Measurements from ENCODE around the gene SEPTIN10. TPM values are rescaled to one million over a fixed set of nuclear protein-coding genes. Genes with fewer than 3 reads are reported as not detected.

SEPTIN10 gene
- total RNA-seq, 1 experiment from 2014 or later = 76.8 TPM

DNA sequence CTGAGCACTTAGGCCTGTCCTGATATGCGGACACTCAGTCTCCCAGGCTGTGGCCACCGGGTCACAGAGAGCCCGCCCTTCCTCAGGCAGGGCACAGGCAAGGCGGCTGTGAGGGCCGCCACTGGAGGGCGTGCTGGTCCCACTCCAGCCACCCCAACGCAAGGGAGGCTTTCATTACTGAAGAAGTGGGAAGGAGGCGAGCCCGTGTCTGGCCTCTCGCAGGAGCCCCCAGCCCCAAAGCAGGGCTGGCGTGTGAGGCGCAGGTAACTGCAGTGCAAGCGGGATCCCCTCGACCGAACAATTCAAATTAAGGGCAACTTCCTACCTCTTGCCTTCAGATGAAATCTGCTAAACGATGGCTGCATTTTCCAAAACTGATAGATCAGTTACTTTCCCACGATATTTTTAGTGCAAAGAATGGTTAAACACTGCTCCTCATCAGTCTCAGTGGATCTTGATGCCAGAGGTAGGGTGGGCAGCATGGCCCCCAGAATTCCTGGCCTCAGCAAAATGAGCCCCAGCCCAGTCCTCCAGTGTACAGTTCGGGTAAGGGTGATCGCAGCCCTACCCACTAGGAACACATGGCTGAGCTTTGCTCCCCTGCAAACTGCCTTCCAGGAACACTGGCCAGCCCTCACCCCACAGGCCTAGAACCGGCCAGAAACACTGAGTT lies 97.2 kb downstream of the SEPTIN10 start:
- DNase-seq (ENCODE audit: low read depth) = peak; percentile 60

DNA sequence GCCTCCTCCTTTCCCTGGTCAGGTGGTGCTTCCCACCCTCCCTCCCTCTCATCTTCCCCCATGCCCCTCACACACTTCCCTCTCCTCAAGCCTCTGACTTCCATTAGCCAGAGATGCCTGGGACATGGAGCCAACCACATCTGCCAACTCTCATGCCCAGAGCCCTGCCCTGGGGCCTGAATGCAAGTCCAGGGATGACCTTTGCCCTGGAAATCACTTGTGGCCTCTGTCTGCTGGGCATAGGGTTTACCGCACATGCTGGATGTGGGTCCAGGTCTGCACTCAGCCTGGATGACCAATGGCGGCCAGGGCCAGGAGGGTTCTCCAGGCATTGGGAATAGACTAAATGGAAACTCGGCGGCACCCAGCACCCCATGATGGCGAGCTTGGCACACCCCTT lies 98.9 kb downstream of the SEPTIN10 start:
- no peak for DNase-seq (ENCODE audit: low read depth)
- in situ Hi-C loops (cut with HindIII; ENCODE audit: low pct_unique_long_range_greater_than_20kb, low sequenced_read_pairs) = no loop called here

More for the DNA sequence above, 97.2 kb downstream of the SEPTIN10 start:
- in situ Hi-C loops (cut with HindIII; ENCODE audit: low pct_unique_long_range_greater_than_20kb, low sequenced_read_pairs) = no loop called here

DNA sequence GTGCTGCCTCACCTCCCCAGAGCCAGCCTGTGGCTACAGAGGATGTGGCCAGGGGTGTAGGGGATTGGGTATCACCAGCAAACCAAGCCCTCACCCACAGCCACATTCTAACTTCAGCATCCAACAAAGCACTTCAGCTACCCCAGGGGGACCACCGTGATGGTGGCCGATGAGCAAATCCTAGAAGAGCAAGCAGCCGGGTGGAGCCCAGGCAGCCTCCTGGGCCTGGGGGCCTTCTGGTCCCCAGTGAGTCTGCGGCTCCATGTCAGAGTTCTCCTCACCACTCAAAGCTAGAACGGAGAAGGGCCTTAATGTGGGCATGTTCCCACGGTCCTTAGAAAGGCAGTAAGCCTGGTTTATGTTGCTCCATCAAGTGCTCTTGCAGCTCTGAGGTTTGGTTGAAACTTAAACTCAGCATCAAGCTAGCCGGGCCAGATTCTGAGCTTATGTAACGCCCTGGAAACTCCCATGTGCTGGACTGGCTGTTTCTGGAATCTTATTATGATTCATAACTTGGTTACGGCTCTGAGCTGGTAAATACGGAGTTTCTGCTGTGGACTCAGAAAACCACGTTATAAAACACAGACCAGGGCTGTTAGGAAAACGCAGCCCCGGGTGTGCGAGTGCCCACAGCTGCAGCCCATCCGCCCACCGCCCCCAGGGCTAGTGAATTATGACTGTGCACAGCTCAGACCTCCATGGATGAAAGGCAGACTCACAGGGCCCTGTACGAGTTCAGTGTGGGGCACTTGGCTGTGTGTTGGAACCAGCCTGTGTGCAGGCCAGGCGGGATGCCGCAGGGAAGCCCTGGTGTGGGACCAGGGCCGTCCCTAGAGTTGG lies 99.8 kb downstream of the SEPTIN10 start:
- DNase-seq (ENCODE audit: low read depth) = no peak
- in situ Hi-C loops (cut with HindIII; ENCODE audit: low pct_unique_long_range_greater_than_20kb, low sequenced_read_pairs) = no loop called here

DNA sequence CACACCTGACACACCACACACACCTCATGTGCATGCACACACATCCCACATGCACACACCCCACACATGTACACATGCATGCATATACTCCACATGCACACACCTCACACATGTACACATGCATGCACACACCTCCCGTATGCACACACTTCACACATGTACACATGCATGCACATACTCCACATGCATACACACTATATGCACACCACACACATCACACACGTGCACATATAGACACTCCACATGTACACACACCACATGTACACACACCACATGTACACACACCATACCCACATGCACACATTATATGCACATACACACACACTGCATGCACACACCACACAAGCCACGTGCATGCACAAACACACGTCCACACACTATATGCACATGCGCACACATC lies 100.5 kb downstream of the SEPTIN10 start:
- in situ Hi-C loops (cut with HindIII; ENCODE audit: low pct_unique_long_range_greater_than_20kb, low sequenced_read_pairs) = no loop called here

DNA sequence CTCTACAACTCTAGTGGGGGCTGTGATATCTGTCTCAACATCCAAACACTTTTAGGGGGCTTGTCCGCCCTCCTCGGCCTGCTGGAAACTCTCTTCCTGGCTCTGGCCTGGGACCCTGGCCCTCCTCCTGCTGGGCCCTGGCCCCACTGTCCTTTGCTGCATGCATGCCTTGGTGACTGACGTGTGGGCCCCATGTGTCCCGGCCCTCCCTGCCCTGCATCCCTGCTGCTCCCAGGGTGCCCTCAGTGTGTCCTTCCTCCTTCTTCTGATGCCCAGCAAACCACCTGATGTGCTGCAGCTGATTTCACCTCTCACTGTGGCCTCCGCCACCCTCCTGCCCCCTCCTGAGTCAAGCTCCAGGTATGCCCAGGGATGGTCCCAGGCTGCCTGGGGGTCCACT lies 101.7 kb downstream of the SEPTIN10 start:
- DNase-seq (ENCODE audit: low read depth) = no peak
- in situ Hi-C loops (cut with HindIII; ENCODE audit: low pct_unique_long_range_greater_than_20kb, low sequenced_read_pairs) = no loop called here

More for the DNA sequence above, 100.5 kb downstream of the SEPTIN10 start:
- DNase-seq (ENCODE audit: low read depth) = no peak

DNA sequence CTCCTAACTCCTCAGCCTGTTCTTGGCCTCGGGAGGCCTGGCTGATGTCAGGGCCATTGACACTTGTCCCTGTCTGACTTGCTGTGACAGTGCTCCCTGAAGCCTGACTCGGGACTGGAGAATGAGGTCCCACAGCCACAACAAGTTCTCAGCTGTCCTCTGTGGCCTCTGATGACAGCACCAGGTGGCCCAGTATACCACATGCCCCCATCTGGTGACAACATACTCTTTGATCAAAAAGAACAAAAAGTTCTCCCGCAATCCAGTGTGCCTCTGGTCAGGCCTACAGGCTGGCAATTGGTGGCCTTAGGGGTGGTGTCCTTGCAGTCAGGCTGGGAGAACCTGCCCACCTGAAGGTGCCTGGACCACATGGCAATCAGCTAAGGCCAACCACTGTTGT lies 102.6 kb downstream of the SEPTIN10 start:
- no peak for DNase-seq (ENCODE audit: low read depth)
- in situ Hi-C loops (cut with HindIII; ENCODE audit: low pct_unique_long_range_greater_than_20kb, low sequenced_read_pairs) = no loop called here

DNA sequence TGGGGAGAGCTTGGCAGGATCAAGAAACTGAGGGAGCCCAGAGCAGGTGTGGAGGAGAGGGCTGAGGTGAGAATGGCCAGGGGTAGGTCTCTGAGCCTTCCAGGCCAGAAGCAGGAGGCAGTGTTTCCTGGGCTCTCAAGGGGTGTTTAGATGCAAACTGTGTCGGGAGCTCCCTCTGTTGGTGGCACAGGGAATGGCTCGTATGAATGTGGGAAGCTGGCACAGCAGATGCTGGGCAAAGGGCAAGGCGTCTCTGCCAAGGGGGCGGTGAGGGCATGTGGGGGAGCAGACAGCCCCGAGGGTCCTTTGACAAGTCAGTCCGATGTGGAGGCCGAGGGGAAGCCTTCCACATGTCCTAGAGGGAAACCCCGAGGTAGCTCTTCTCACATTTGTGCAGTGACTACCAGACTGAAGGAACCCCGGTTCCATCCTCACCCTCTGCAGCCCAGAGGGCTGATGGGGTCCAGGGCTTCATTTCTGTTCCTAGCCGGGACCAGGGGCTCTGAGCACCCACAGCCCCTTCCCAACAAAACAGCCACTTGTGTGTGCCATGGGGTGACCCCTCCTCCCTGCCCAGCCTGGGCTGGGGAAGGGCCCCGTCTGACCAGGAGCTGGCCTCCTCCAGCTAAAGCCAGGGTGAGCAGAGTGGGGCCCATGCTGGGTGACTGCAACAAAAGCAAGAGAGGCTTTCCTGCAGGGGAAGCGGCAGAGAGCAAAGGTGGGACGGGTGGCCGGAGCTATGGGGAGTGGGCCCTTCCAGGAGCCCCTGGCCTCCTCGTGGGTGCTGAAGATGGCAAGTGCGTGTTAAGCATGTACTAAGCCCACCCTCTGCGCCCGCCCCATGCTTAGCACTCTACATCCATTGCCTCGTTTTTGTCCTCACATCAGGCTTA lies 103.4 kb downstream of the SEPTIN10 start:
- DNase-seq (ENCODE audit: low read depth) = peak; percentile 55
- in situ Hi-C loops (cut with HindIII; ENCODE audit: low pct_unique_long_range_greater_than_20kb, low sequenced_read_pairs) = no loop called here

DNA sequence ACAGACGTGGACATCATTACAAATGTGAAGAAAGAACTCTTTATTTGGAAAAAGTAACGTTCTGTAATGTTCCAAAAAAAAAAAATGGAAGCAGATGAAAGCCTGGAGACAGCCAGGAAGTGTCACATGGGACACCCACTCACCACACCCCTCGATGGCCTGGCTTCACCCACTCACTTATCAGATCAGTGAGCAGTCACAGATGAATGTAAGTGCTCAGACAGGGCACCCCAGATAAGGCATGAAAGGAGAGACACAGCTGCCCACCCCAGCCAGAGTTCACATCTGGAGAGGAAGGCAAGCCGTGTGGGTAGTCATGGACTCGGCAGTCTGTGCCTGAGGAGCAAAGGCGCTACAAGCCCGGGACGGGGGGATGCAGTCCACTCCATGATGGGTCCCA lies 105.2 kb downstream of the SEPTIN10 start:
- in situ Hi-C loops (cut with HindIII; ENCODE audit: low pct_unique_long_range_greater_than_20kb, low sequenced_read_pairs) = no loop called here
- no peak for DNase-seq (ENCODE audit: low read depth)

DNA sequence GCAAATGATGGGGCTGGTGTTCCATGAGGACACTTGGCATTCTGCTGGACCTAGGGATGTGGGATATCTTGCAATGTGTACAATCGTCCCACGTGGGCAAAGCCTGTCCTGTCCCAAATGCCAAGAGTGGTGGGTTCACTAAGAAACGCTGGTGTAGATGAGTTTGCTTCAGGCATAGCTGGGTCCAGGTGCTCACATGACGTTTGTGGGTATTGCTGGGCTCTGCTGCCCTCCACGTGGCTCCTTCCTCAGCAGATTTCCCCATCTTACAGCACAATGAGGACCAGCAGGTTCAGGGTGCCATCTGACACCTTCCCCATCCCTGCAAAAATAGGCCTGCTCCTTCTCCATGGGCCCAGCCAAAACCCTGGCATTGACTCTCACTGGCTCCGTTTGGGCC lies 105.9 kb downstream of the SEPTIN10 start:
- in situ Hi-C loops (cut with HindIII; ENCODE audit: low pct_unique_long_range_greater_than_20kb, low sequenced_read_pairs) = no loop called here
- DNase-seq (ENCODE audit: low read depth) = no peak

DNA sequence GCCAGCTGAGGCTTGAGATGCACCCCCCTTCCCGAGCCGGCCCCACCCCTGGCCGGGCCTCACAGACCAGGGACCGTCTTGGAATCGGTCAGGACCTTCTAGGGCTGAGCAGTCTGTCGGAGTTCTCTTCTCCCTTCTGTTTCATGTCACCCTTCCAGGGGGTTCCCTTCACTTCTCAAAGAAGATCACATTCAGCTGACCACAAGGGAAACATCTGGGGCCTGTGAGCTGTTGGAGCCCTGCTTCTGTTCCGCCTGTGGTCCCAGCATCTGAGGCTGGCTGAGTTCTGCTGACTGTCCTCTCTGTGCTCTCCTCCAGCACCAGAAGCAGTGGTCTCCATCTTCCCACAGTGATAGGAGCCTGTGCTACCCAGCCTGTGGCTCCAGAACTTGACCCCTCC lies 106.5 kb downstream of the SEPTIN10 start:
- in situ Hi-C loops (cut with HindIII; ENCODE audit: low pct_unique_long_range_greater_than_20kb, low sequenced_read_pairs) = no loop called here
- no peak for DNase-seq (ENCODE audit: low read depth)

DNA sequence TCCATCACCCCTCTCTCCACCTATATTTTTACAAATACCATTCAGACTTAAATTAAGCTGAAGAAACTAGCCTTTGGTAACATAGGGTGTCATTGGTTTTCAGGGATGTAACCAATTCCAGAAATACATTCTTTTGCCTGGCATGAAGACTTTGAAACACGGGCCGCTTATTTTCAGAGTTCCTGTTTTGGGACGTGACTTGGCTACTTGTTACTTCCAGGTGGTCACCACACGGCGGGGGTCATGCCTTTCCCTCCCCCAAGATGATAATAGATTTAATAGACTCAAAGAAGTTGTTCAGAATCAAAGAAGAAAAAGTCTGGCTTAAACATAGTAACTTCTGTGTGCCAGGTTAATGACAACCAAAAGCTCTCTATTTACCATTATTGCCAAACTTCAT lies 110.6 kb downstream of the SEPTIN10 start:
- in situ Hi-C loops (cut with HindIII; ENCODE audit: low pct_unique_long_range_greater_than_20kb, low sequenced_read_pairs) = no loop called here
- no peak for DNase-seq (ENCODE audit: low read depth)

DNA sequence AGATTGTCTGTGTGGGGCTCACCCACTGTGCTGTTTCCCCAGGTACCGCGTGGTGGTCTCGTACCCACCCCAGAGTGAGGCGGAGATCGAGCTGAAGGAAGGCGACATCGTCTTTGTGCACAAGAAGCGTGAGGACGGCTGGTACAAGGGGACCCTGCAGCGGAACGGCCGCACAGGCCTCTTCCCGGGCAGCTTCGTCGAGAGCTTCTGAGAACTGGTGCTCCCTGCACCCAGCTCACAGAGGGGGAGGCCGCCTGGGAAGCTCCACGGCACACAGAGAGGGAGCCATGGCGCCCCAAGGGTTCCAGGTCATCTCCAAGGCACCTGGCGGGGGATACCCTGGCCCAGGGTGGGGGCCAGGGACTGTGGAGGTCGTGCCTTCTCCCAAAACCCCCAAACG lies 112.3 kb downstream of the SEPTIN10 start:
- in situ Hi-C loops (cut with HindIII; ENCODE audit: low pct_unique_long_range_greater_than_20kb, low sequenced_read_pairs) = no loop called here
- no peak for DNase-seq (ENCODE audit: low read depth)

DNA sequence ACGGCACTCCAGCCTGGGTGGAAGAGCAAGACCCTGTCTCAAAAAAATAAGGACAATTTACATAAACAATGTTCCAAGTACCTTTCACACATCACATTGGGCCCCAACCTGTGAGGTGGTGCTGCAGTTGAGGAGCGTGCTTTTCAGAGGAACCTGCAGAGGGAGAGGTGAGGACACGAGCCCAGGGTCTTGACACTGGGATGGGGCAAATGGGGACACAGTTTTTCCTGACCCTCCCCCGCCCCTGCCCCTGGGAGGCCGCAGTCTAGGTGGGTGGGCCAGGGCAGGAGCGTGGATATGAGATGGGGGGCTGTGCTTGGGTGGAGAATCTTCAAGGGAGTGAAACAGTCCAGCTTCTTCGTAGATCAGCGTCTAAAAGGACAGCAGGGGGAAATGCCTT lies 112.9 kb downstream of the SEPTIN10 start:
- in situ Hi-C loops (cut with HindIII; ENCODE audit: low pct_unique_long_range_greater_than_20kb, low sequenced_read_pairs) = no loop called here
- DNase-seq (ENCODE audit: low read depth) = no peak

DNA sequence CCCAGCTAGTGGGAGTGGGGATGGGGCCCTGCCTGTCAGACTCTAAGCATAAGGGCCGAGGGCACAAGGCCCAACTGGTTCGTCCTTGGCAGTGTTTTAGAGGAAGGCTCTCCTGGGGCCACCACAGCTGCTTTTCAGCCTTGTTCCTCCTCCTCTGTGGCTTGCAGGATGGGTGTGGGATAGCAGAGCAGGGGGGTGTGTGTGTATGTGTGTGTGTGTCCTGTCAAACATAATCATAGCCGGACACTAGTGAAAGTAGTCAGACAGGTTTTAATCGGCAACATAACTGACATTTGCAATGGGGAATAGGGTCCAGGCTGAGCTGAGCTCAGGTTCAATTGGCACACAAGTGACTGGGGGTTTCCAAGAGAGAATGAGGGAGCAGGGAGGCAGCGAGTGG lies 114.2 kb downstream of the SEPTIN10 start:
- in situ Hi-C loops (cut with HindIII; ENCODE audit: low pct_unique_long_range_greater_than_20kb, low sequenced_read_pairs) = no loop called here
- DNase-seq (ENCODE audit: low read depth) = no peak

DNA sequence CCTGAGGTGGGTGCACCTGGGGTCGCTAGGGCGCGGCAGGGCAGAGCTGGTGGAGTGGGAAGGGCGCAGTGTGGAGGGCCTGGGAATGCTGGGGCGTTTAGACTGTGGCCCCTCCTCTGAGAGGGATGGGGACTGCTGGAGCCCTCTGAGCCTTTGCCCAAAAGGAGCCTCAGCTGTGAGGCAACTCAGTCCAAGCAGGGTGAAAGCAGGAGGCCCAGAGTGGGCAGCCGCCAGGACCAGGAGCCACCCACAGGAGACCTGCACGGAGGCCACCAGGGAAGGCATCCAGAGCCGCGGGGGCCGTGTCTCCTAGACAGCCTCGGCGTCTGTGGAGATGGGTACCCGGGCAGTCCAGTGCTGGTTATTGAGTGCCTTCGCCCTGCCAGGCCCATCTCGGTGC lies 114.9 kb downstream of the SEPTIN10 start:
- in situ Hi-C loops (cut with HindIII; ENCODE audit: low pct_unique_long_range_greater_than_20kb, low sequenced_read_pairs) = no loop called here
- DNase-seq (ENCODE audit: low read depth) = no peak

DNA sequence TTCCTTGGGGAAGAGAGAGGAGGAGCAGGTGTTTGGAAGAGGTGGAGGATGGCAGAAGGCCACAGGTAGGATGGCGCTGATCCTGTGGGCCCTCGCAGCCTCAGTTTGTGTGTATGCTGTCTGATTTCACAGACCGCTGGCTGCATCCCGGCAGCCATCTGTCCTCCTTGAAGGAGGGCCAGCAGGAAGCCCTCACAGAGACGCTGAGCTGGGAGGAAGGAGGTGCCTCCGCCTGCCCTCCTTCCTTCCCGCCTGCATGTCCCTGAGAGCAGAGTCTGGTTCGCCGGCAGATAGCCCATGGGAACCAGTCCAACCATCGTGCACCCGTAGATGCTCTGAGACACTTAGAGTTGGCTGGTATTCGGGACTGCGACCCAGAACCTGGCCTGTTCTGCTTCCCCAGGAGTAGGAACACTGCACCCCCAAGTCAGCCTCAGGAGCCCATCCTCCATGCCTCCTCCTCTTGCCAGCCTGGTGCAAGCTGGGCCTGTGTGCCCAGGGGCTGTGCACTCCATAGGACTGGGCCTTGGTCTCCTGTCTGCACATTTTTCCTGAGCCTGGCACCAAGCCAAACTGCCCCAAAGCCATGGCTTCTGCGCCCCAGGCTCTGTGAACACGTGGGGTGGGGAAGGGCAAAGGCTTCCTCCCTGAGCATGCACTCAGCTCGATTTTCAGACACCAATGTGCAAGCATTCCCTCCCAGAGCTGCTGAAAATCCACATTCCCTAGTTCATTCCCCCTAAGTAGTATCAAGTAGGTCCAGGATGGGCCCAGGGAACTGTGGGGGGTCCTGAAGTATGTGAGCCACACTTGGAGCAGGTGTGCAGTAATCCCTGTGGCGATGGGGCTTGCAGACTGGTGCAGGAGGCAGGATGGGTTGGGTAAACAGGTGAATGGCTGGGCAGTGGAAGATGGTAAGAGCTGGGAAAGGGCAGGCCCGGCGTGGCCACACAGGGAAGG lies 115.6 kb downstream of the SEPTIN10 start:
- in situ Hi-C loops (cut with HindIII; ENCODE audit: low pct_unique_long_range_greater_than_20kb, low sequenced_read_pairs) = no loop called here
- no peak for DNase-seq (ENCODE audit: low read depth)

DNA sequence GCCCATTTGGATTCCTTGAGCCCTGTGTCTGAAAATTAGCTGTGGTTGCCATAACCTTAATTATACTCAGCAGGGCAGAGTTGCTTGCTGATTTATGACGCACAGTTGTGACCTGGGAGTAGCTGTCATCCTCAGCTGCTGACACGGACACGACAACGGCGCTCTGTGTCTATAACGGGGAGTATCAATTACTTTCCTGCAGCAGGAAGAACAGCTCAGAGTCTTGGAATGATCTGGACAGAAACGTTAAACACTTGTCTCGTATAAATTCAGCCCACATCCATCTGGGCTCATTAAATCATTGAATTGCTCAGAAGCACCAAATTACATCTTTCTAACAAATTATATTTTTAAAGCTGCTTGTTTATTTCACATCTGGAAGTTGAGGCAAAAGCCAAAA lies 116.3 kb downstream of the SEPTIN10 start:
- in situ Hi-C loops (cut with HindIII; ENCODE audit: low pct_unique_long_range_greater_than_20kb, low sequenced_read_pairs) = no loop called here
- no peak for DNase-seq (ENCODE audit: low read depth)

DNA sequence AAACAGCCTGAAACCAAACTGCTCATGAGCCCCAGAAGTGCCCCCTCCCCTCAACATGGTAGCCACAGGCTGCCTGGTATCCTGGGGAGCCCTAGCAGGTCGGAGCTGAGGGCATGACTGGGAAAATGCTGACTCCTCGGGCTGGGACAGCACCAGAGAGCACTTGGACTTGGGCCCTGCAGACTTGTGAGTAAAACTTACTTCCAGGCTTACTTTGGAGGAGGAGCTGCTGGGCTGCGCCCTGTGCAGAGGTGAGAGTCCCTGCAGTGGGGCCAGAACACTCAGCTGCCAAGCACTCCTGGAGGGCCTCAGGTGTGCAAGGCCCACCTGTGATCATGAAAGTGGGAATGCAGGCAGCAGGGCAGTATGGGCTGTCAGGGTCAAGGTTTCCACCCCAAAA lies 119.4 kb downstream of the SEPTIN10 start:
- DNase-seq (ENCODE audit: low read depth) = no peak
- in situ Hi-C loops (cut with HindIII; ENCODE audit: low pct_unique_long_range_greater_than_20kb, low sequenced_read_pairs) = no loop called here

Data from Caki2 (cell line).